Nephron progenitor cell (in vitro differentiated cells): ENCODE measurements around the gene MRPL21.

ENCODE experiments used
- DNase-seq: peaks from one replicate; pipeline ENCODE4 v3.0.0; 2021
- H3K27ac Mint-ChIP-seq: 2 replicates; pipeline ENCODE4 v1.8.0; 2021; ENCODE audit warnings: mild to moderate bottlenecking, moderate library complexity, mixed read lengths
- H3K27me3 Mint-ChIP-seq: 2 replicates; pipeline ENCODE4 v1.8.0; 2021; ENCODE audit warnings: mild to moderate bottlenecking, low read depth, mixed read lengths; ENCODE audit not compliant: poor library complexity
- H3K36me3 Mint-ChIP-seq: 2 replicates; pipeline ENCODE4 v1.8.0; 2021; ENCODE audit warnings: low read depth, mixed read lengths
- H3K4me1 Mint-ChIP-seq: 2 replicates; pipeline ENCODE4 v1.8.0; 2021; ENCODE audit warnings: mixed read lengths
- H3K4me3 Mint-ChIP-seq: 2 replicates; pipeline ENCODE4 v1.8.0; 2021; ENCODE audit warnings: mild to moderate bottlenecking, moderate library complexity, mixed read lengths
- H3K9me3 Mint-ChIP-seq: 2 replicates; pipeline ENCODE4 v1.8.0; 2021; ENCODE audit warnings: mild to moderate bottlenecking, moderate library complexity, mixed read lengths
- TF ChIP-seq, protein P1 (sequence below): fragments of 200-600 bp; sonication (generic); IDR thresholded peaks from 2 replicates; pipeline ENCODE4 v1.5.0; 2021; ENCODE audit warnings: antibody characterized with exemption

The MRPL21 gene

GRCh38 chr11:68878022-68878421 is 25.6 kb downstream of the MRPL21 start:
- TF ChIP-seq, protein P1, sequence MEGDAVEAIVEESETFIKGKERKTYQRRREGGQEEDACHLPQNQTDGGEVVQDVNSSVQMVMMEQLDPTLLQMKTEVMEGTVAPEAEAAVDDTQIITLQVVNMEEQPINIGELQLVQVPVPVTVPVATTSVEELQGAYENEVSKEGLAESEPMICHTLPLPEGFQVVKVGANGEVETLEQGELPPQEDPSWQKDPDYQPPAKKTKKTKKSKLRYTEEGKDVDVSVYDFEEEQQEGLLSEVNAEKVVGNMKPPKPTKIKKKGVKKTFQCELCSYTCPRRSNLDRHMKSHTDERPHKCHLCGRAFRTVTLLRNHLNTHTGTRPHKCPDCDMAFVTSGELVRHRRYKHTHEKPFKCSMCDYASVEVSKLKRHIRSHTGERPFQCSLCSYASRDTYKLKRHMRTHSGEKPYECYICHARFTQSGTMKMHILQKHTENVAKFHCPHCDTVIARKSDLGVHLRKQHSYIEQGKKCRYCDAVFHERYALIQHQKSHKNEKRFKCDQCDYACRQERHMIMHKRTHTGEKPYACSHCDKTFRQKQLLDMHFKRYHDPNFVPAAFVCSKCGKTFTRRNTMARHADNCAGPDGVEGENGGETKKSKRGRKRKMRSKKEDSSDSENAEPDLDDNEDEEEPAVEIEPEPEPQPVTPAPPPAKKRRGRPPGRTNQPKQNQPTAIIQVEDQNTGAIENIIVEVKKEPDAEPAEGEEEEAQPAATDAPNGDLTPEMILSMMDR: no peak
- peaks cover 2% of the 10 kb centered on the region for H3K27me3 Mint-ChIP-seq
- no peaks in the 10 kb centered on the region for H3K4me1 Mint-ChIP-seq
- DNase-seq: no peak
- peak overlapping the region; percentile 81 for H3K27ac Mint-ChIP-seq
- H3K36me3 Mint-ChIP-seq: peaks cover 17% of the 10 kb centered on the region
- no peak overlapping the region for H3K4me3 Mint-ChIP-seq
- H3K9me3 Mint-ChIP-seq: no peaks in the 10 kb centered on the region

DNA sequence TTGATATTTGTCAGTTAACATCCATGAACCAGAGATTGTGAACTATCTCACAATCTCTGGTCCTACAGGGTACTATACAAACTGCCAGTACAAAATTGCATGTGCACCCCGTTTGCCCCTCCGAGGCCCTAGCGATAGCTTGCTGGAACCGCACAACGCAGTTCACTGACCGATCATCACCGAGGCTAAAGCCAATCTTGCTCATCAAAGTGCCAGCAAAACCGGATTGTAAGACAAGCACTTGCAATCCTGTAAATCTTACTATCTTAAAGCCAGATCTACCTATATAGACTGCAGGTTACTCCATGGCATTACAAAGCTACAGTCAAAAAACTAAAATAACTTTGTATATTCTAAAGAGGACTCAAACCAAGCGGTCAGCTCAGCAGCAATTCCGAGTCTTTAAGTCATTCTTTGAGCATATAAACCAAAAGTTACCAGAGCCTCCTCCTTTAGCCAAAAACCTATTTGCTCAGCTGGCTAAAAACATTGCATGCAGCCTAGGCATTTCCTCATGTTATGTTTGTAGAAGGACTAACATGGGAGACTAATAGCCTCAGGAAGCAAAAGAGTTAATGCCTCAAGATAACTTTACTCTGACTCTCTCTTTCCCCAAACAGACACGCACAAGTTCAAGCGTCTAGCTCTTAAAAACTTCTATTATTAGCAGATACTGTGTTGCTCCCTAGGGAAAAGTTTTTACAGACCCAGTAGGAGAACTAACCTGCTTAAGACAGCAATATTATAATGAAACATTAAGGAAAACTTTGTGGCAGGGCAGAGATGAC is 31.2 kb downstream of the MRPL21 start:
- H3K4me3 Mint-ChIP-seq: no peak overlapping the region
- no peaks in the 10 kb centered on the region for H3K9me3 Mint-ChIP-seq
- no peak for DNase-seq
- TF ChIP-seq, protein P1: no peak
- peaks cover 12% of the 10 kb centered on the region for H3K27me3 Mint-ChIP-seq
- no peak overlapping the region for H3K27ac Mint-ChIP-seq
- H3K36me3 Mint-ChIP-seq: no peaks in the 10 kb centered on the region
- H3K4me1 Mint-ChIP-seq: peaks cover 24% of the 10 kb centered on the region

DNA sequence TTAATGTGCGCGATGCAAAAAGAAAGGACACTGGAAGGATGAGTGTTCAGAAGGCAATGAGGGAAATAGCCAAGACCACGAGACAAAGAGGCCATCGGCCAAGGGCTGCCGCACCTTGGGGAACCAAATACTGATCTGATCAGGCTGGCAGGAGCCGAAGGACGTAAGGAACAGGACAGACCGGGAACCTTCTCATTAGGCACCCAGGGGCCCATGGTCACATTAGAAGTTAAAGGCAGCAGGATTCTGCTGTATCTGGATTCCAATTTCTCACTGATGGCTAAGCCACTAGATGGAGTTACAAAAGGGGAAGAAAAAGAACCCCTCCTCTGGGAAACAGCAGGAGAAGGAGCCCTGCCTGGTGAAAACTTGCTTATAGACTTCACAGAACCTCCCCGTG is 33.2 kb downstream of the MRPL21 start:
- H3K36me3 Mint-ChIP-seq: no peaks in the 10 kb centered on the region
- H3K4me3 Mint-ChIP-seq: peak overlapping the region; percentile 80
- H3K4me1 Mint-ChIP-seq: peaks cover 24% of the 10 kb centered on the region
- TF ChIP-seq, protein P1: no peak
- no peak overlapping the region for H3K27ac Mint-ChIP-seq
- no peak for DNase-seq
- H3K27me3 Mint-ChIP-seq: peaks cover 12% of the 10 kb centered on the region
- H3K9me3 Mint-ChIP-seq: no peaks in the 10 kb centered on the region

- DNase-seq: no peak
- H3K27me3 Mint-ChIP-seq: peaks cover 14% of the 10 kb centered on the region
- H3K36me3 Mint-ChIP-seq: peaks cover 8% of the 10 kb centered on the region
- H3K9me3 Mint-ChIP-seq: peaks cover 8% of the 10 kb centered on the region
- H3K4me1 Mint-ChIP-seq: peaks cover 24% of the 10 kb centered on the region
- H3K4me3 Mint-ChIP-seq: peak overlapping the region; percentile 10
- TF ChIP-seq, protein P1: no peak
- H3K27ac Mint-ChIP-seq: no peak overlapping the region
These were observed 35.3 kb downstream of the MRPL21 start for GRCh38 chr11:68868221-68868835.

GRCh38 chr11:68867066-68867465 is 36.6 kb downstream of the MRPL21 start:
- Mint-ChIP-seq H3K27me3 (peaks cover 15% of the 10 kb centered on the region), H3K27ac (no peak overlapping the region), H3K4me1 (peaks cover 24% of the 10 kb centered on the region), H3K9me3 (peaks cover 20% of the 10 kb centered on the region), H3K36me3 (peaks cover 11% of the 10 kb centered on the region), H3K4me3 (no peak overlapping the region)
- TF ChIP-seq, protein P1: no peak
- DNase-seq: no peak
